Right renal cortex interstitium (tissue), 3 donors: ENCODE measurements around the gene IRF4. TPM values are rescaled to one million over a fixed set of nuclear protein-coding genes. Genes with fewer than 3 reads are reported as not detected.
"Not testable (repeated sequence)": the region's sequence is repeated elsewhere in the genome, so short reads cannot be mapped to it uniquely, and the experiment has no call there.

Experiments
- DNase-seq, 3 donors: peaks; one replicate each; pipeline ENCODE4 v3.0.0-alpha.2; 2013; ENCODE audit warnings: low read depth in 3 of 3, low spot score in 2 of 3
- polyA plus RNA-seq, 3 donors: library from polyadenylated mRNA; unstranded; fragments of 120-200 nt; gene quantifications; one replicate each; pipeline ENCODE4 v1.2.1, GENCODE V29; 2013; ENCODE audit not compliant: insufficient read length in 3 of 3

IRF4 gene
- polyA plus RNA-seq, 3 donors: 0.11 to 0.18 (median 0.15) TPM

- no peak for DNase-seq
Measured at GRCh38 chr6:411402-412145, 20.0 kb downstream of the IRF4 start.

GRCh38 chr6:412146-412886 is 20.8 kb downstream of the IRF4 start:
- no peak for DNase-seq

GRCh38 chr6:414447-414846 is 22.9 kb downstream of the IRF4 start:
- no peak for DNase-seq

- no peak for DNase-seq
Measured at GRCh38 chr6:415087-415486, 23.5 kb downstream of the IRF4 start.

- DNase-seq: no peak
Measured at GRCh38 chr6:421211-421610, 29.7 kb downstream of the IRF4 start.

DNA sequence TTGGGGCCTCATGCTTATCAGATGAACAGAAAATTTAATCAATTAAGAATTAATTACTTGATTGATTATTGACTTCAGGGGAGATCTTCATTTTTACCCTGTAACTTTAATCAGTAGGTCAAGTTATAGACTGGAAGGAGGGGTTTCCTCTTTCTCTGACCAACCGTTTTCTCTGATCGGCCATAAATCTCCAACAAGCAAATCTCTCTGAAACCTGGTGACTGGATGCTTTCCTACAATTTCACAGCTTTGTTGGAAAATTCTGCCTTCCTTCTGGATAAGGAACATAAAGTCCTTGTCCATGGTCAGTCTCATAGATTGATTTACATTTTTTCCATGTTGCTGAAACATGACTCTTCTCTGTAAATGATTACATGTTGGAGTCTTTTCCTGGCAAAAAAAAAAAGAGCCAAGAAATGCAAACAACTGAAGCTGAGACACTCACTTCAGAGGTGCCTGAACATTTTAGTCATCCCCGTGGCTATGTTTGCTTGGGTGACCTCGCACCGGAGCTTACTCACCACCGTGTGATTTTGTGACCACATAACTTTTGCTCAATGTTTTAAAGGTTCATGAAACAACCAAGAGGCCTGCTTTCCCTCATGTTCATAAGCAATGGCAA is 31.0 kb downstream of the IRF4 start:
- DNase-seq: no peak

GRCh38 chr6:423055-423798 is 31.7 kb downstream of the IRF4 start:
- no peak for DNase-seq

GRCh38 chr6:423799-424345 is 32.3 kb downstream of the IRF4 start:
- no peak for DNase-seq

GRCh38 chr6:424741-425417 is 33.3 kb downstream of the IRF4 start:
- no peak for DNase-seq

GRCh38 chr6:425418-425788 is 33.9 kb downstream of the IRF4 start:
- DNase-seq: not testable (repeated sequence)

DNA sequence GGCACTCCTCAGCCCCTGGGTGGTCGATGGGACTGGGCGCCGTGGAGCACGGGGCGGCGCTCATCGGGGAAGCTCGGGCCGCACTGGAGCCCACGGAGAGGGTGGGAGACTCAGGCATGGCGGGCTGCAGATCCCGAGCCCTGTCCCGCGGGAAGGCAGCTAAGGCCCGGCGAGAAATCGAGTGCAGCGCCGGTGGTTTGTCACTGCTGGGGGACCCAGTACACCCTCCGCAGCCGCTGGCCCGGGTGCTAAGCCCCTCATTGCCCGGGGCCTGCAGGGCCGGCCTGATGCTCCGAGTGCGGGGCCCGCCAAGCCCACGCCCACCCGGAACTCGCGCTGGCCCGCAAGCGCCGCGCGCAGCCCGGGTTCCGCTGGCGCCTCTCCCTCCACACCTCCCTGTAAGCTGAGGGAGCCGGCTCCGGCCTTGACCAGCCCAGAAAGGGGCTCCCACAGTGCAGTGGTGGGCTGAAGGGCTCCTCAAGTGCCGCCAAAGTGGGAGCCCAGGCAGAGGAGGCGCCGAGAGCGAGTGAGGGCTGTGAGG is 34.7 kb downstream of the IRF4 start:
- not testable (repeated sequence) for DNase-seq

DNA sequence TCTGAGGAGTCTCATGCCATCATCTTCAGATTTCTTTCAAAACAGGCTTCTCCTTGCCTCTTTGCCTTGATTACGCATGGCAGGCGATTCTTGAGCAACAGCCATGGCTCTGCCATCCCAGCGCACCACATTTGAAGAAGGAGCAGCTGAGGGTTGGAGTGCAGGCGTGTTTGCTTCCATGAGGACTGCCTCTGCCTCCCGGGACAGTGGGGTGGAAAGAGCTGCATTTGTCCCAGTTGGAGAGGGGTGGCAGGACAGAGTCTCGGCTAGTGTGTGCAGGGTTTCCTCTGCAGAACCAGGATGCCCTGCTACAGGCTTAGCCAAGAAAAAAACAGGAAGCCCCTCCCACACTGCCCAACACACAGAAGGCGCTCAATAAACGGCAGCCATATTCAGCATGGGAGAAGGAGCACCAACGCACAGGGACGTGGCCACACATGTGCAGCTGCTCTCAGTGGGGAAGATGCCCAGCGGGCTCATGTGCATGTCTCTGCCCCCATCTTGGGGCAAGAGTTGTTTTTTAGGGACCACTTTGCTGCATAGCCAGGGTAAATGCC is 36.6 kb downstream of the IRF4 start:
- DNase-seq: no peak

DNA sequence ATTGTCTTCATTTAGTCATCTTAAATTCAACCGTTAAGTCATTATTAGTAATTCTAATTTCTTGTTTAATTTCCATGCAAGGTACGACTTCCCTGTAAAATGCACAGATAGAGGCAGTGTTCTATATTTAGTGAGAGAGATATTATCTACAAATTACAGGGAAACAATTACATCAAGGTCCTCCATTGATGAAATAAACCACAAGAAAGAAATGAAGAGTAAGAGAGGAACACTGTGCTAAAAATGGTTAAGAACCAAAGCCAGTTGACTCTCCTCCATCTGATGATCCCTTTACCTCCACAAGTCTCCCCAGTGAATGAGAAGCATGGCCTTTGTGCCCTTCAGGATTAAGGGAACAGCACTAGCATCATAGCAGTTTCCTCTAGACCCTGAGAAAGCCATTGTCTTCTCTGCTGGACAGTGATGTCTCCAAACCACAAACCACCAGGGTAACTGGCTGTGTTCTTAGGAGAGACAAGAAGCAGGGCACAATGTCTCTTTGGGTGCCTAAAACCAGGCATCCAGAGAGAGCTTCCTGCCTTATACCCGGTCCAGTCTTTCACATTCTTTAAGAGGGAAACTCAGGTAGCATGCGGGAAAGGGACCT is 38.1 kb downstream of the IRF4 start:
- DNase-seq: no peak

- DNase-seq: no peak
Measured at GRCh38 chr6:431504-431903, 40.0 kb downstream of the IRF4 start.

DNA sequence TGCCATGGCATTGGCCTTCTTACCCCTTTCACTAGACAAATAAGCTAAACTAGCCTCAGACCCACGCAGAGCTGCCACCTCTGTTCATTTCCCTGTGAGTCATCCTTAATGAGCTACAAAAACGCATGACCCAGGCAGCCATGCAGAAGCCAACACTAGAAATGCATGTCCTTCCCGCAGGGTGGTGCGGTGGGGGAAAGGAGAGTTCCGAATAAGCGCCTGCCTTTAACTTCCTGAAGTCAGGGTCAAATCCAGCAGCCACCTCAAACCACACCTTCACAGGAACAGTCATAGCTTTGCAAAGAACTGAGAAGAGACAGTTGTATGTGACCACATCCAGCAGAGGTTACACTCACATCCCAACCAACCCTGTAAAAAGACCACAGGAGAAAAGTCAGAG is 40.4 kb downstream of the IRF4 start:
- DNase-seq: no peak

GRCh38 chr6:434051-434705 is 42.6 kb downstream of the IRF4 start:
- DNase-seq: no peak

DNA sequence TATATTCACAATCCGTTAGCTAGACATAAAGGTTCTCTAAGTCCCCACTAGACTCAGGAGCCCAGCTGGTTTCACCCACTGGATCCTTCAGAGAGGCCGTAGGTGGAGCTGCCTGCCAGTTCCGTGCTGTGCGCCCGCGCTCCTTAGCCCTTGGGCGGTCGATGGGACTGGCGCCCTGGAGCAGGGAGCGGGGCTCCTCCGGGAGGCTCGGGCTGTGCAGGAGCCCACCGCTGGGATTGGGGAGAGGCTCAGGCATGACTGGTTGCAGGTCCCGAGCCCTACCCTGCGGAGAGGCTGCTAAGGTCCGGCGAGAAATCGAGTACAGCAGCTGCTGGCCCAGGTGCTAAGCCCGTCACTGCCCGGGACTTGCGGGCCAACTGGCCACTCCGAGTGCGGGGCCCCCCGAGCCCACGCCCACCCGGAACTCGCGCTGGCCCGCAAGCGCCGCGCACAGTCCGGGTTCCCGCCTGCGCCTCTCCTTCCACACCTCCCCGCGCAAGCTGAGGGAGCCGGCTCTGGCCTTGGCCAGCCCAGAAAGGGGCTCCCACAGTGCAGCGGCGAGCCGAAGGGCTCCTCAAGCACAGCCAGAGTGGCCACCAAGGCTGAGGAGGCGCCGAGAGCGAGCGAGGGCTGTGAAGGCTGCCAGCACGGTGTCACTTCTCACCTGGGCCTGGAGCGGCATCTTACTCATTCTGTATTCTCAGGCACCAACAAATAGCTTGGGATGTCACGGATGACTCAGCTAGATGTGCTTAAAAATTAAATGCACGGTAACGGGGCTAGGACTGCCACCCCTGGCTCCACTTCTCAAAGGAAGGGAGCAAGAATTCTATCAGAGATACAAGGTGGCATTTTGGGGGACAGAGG is 44.1 kb downstream of the IRF4 start:
- no peak for DNase-seq
